Stimulated activated naive CD4-positive, alpha-beta T cell treated with Interleukin-2 at 50 U/mL for 16 hours (primary cell): ENCODE measurements around the gene C1QL3.
A peak's percentile ranks its signal among the peaks of the same experiment; 100 is the strongest.

Experiments
- DNase-seq: peaks from one replicate; lab custom pipeline; 2025; lab: John Stamatoyannopoulos, UW

Gene C1QL3

GRCh38 chr10:16521311-16522016 lies at the start of gene C1QL3:
Gene C1QL3, minus strand, starts transcription at chr10:16521879. Its CDS starts 814 bp downstream, at chr10:16521065.
- peak; percentile 15 for DNase-seq

DNA sequence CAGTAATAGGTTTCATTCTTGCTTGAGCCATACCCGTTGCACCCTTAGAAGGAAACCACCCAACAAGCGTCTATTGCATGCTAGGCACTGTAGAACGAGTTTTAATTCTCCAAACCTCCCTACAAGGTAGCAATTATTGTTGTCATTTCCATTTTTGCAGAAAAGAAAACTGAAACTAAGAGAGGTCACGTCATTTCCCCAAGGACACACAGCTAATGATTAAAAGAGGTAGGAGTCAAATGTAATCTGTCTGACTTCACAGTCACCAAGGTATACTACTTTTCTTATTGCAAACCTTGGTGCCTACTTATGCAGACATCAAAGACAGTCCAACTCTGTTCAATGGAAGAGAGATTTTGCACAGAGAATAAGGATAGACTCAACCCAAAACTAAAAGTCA lies 49.1 kb upstream of the C1QL3 start:
- no peak for DNase-seq

GRCh38 chr10:16566202-16566805 lies 44.6 kb upstream of the C1QL3 start:
- no peak for DNase-seq

- no peak for DNase-seq
Measured at GRCh38 chr10:16565604-16566003, 43.9 kb upstream of the C1QL3 start.

- DNase-seq = no peak
Measured at GRCh38 chr10:16562891-16563290, 41.2 kb upstream of the C1QL3 start.

GRCh38 chr10:16559236-16559773 lies 37.6 kb upstream of the C1QL3 start:
- DNase-seq = no peak

DNA sequence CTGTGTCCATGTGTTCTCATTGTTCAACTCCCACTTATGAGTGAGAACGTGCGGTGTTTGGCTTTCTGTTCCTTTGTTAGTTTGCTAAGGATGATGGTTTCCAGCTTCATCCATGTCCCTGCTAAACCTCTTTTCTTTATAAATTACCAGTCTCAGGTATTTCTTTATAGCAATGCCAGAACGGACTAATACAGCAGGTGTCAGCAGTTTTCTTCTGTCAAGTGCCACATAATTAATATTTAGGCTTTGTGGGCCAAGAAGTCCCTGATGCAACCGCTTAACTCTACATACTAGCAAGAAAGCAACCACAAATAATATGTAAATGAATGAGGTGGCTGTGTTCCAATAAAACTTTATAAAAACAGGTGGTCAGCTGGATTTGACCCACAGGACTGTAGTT lies 26.3 kb upstream of the C1QL3 start:
- no peak for DNase-seq

DNA sequence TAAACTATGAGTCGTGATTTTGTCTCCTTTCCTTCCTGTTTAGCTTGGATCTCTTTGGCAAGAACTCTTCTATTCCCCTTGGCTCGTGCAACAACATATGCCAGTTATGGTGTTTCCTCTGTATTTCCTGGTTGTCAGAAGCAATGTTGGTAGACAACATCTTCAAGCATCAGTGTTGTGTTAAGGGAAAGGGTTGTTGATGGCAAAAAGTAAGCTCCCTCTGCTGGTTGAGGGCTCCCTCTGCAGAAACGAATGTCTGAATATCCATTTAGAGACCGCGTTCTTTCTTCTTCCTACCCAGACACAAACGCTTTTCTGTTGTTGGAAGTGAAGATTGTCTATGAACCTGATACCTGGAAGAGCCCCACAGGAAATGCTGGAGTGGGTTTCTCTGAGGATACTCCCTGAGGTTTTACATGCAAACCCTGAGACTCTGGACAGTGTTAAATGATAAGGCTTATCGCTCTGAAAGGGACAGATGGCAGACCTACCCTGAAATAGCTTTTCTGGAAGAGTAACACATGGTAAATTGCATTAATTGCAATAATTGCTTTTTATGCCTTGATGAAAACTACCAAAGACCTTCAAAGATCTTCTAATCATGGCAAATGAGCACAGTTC lies 23.5 kb upstream of the C1QL3 start:
- DNase-seq = no peak

- DNase-seq = no peak
Measured at GRCh38 chr10:16544591-16544990, 22.9 kb upstream of the C1QL3 start.

DNA sequence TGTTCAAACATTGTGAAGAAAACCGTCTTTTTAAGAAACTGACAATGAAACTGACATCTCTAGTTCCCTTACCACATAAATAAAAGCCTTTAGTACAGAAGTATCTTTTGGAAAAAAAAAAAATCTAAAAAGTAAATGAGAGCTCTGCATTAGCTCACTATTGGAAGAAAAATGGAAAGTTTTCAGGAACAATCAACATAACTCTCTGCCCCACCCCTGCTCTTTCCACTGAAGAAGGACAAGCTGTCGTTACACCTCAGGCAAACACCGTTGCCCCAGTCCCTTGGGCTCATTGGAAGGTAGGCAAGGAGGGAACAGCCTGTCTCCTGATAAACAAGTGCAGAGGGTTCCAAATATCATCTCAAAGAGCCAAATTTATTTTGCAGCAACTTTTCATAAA lies 22.4 kb upstream of the C1QL3 start:
- no peak for DNase-seq

DNA sequence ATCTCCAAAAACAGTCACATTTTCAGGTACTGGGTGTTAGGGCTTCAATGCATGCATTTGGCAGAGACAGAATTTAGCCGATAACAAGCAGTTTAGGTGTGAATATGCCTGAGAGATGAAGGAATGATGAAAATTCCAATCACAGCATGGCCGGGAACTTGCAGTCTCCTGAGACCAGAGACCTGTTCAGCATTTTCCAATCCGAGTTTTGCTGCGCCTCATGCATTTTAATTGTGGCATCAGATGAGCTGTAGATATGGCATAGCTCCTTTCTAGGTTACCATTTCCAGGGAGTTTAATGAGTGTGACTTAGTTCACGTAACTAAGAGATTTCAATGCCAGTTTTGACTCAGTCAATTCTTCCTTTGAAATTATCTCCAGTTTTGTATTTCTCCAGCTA lies 14.5 kb upstream of the C1QL3 start:
- no peak for DNase-seq

- DNase-seq = no peak
Measured at GRCh38 chr10:16529853-16530252, 8.2 kb upstream of the C1QL3 start.

- DNase-seq = no peak
Measured at GRCh38 chr10:16527452-16527851, 5.8 kb upstream of the C1QL3 start.

DNA sequence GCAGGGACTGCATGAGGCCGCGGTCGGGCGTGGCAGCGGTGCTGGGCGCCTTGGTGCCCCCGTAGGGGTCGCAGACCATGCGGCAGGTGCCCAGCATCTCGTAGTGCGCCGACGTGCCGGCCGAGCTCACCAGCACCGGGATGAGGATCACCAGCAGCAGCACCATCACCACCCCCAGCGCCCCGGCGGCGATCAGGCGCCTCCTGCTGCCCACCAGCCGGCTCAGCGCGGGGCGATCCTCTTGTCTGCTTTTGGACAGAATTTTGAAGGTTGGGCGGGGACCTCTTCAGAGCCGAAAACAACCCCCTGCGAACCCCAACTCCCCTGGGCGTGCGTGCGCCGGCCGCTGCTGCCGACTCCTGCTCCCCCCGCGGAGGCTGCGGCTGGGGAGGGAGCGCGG lies 779 bp downstream of the C1QL3 start:
- no peak for DNase-seq

GRCh38 chr10:16519908-16520861 lies 1.5 kb downstream of the C1QL3 start:
- DNase-seq = peak; percentile 13

- DNase-seq = no peak
Measured at GRCh38 chr10:16519250-16519907, 2.3 kb downstream of the C1QL3 start.

DNA sequence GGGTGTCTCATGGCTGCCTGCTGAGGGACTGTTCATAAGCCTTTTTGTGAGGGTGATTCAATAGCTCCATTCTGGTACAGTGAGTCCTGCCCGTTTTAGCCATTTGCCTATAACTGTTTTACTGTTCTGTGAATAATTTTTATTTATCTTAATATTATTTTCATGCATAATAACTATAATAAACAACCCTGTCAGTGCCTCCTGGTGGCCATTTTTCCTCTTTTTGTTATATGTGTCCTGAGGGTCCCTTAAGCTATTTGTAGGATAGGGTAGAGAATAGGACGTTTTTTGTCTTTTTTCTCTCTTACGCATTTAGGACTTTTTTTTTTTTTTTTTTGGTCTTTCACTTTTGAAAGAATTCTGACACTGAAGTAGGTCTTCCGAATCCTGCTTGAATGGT lies 2.9 kb downstream of the C1QL3 start:
- DNase-seq = no peak

DNA sequence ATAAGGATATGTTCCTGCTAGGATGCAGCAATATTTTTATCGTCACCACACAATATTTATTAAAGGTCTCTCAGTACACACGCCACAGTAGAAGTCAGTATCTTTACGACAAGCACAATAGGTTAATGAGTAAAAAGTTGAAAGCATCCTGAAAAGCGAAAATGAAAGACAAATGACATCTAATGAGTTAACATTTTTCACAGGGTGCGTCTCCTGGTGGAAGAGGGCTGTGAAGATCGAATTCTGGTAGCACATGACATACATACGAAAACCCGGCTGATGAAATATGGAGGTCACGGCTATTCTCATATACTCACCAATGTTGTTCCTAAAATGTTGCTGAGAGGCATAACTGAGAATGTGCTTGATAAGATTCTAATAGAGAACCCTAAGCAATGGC lies 10.8 kb downstream of the C1QL3 start:
- no peak for DNase-seq

- no peak for DNase-seq
Measured at GRCh38 chr10:16509996-16510395, 11.7 kb downstream of the C1QL3 start.

DNA sequence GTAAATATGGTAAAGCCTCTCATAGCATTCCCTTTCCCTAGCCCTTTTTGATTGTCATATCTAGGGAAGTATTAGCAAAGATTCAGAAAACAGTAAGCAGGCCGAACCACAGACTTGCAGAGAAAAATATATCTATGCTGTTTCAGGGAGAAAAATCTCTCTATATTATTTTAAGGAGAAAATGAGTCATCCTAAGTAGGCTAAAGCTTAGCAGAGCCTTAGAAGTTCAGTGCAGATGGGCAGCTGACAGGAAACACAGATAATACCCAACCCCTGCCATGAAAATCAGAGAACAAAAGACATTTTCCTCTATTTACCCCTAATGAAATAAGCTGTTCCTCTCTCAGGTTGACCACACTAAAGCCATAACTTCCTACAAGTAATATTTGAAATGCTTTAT lies 16.5 kb downstream of the C1QL3 start:
- DNase-seq = no peak

GRCh38 chr10:16497911-16498310 lies 23.8 kb downstream of the C1QL3 start:
- DNase-seq = no peak
